Mesendoderm (in vitro differentiated cells): ENCODE measurements around the gene NEURL1B.

Source experiments
- DNase-seq: peaks from one replicate; pipeline ENCODE4 v3.0.0; 2013
- H2AK5ac ChIP-seq: 2 replicates; pipeline ENCODE4 v1.6.1; 2013; ENCODE audit warnings: low read length, inconsistent platforms
- H2BK120ac ChIP-seq: 2 replicates; pipeline ENCODE4 v1.6.1; 2013; ENCODE audit warnings: low read depth, mild to moderate bottlenecking, low read length, moderate library complexity, mixed read lengths
- H2BK15ac ChIP-seq: replicated peaks from 2 replicates; pipeline ENCODE4 v1.6.1; 2013; ENCODE audit warnings: low read depth, mild to moderate bottlenecking, moderate library complexity
- H2BK5ac ChIP-seq: 2 replicates; pipeline ENCODE4 v1.6.1; 2013; ENCODE audit warnings: low read length, inconsistent platforms
- H3K18ac ChIP-seq: 2 replicates; pipeline ENCODE4 v1.6.1; 2013; ENCODE audit warnings: mild to moderate bottlenecking, low read length, mixed read lengths
- H3K23ac ChIP-seq: one replicate; pipeline ENCODE4 v1.6.1; 2013; ENCODE audit warnings: low read length
- H3K27ac ChIP-seq: 2 replicates; pipeline ENCODE4 v1.5.1; 2013; ENCODE audit warnings: low read depth, mild to moderate bottlenecking, inconsistent platforms, low read length, moderate library complexity
- H3K27me3 ChIP-seq: 2 replicates; pipeline ENCODE4 v1.6.1; 2013; ENCODE audit warnings: low read length, control low read depth, mild to moderate bottlenecking, inconsistent platforms; ENCODE audit not compliant: insufficient read depth, poor library complexity
- H3K36me3 ChIP-seq: 2 replicates; pipeline ENCODE4 v1.6.1; 2013; ENCODE audit warnings: low read length, inconsistent platforms; ENCODE audit not compliant: control insufficient read depth, insufficient read depth
- H3K4ac ChIP-seq: one replicate; pipeline ENCODE4 v1.6.1; 2013; ENCODE audit warnings: low read depth, mild to moderate bottlenecking, low read length, moderate library complexity
- H3K4me1 ChIP-seq: 2 replicates; pipeline ENCODE4 v1.6.1; 2013; ENCODE audit warnings: low read depth, low read length, inconsistent platforms; ENCODE audit not compliant: control insufficient read depth
- H3K4me2 ChIP-seq: 2 replicates; pipeline ENCODE4 v1.6.1; 2013; ENCODE audit warnings: low read length
- H3K4me3 ChIP-seq: 2 replicates; pipeline ENCODE4 v1.5.1; 2013; ENCODE audit warnings: mild to moderate bottlenecking, low read length
- H3K56ac ChIP-seq: one replicate; pipeline ENCODE4 v1.6.1; 2013; ENCODE audit warnings: low read length
- H3K79me1 ChIP-seq: 2 replicates; pipeline ENCODE4 v1.6.1; 2013; ENCODE audit warnings: low read length, inconsistent platforms
- H3K79me2 ChIP-seq: 2 replicates; pipeline ENCODE4 v1.6.1; 2013; ENCODE audit warnings: mild to moderate bottlenecking, low read length; ENCODE audit not compliant: control insufficient read depth, insufficient read depth
- H3K9ac ChIP-seq: 2 replicates; pipeline ENCODE4 v1.6.1; 2013; ENCODE audit warnings: low read length, inconsistent platforms
- H4K5ac ChIP-seq: one replicate; pipeline ENCODE4 v1.6.1; 2013; ENCODE audit warnings: low read length
- H4K8ac ChIP-seq: one replicate; pipeline ENCODE4 v1.6.1; 2013; ENCODE audit warnings: low read depth, mild to moderate bottlenecking, control low read depth, low read length, moderate library complexity
- WGBS: extraction: QIAGEN DNeasy Blood & Tissue Kit; methylation state at CpG from one replicate; pipeline ENCODE4 v1.1.7; 2013; ENCODE audit warnings: low lambda C conversion rate, missing lambda C conversion rate; ENCODE audit not compliant: insufficient coverage; ENCODE audit errors: extremely low coverage; 5-methylcytosine and 5-hydroxymethylcytosine counted together

The NEURL1B gene

DNA sequence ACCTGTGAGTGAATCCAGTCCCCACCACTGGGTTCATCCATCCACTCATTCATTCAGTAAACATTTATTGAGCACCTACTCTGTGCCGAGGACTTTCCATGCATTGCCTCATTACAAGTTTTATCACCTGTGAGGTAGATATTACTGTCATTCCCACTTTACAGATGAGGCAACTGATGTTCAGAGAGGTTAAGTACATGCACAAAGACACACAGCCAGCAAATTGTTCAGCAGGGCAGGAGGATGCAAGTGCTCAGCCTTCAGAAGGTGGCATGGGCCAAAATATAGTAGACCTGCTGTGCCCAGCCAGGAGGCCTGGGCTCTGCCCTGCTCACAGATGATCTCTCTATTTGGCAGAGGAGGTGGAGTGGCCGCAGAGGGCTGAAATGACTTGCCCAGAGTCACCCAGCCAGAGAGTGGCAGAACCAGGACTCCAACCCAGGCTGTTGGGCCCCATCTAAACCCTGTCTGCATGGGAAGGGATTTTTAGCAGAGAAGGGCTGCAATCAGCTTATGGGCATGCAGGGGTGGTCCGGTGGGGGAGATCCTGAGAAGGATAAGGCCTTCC, 7.6 kb upstream of the NEURL1B start:
- Histone ChIP-seq H3K27me3 (no peaks in the 10 kb centered on the region), H3K79me1 (no peaks in the 10 kb centered on the region)

DNA sequence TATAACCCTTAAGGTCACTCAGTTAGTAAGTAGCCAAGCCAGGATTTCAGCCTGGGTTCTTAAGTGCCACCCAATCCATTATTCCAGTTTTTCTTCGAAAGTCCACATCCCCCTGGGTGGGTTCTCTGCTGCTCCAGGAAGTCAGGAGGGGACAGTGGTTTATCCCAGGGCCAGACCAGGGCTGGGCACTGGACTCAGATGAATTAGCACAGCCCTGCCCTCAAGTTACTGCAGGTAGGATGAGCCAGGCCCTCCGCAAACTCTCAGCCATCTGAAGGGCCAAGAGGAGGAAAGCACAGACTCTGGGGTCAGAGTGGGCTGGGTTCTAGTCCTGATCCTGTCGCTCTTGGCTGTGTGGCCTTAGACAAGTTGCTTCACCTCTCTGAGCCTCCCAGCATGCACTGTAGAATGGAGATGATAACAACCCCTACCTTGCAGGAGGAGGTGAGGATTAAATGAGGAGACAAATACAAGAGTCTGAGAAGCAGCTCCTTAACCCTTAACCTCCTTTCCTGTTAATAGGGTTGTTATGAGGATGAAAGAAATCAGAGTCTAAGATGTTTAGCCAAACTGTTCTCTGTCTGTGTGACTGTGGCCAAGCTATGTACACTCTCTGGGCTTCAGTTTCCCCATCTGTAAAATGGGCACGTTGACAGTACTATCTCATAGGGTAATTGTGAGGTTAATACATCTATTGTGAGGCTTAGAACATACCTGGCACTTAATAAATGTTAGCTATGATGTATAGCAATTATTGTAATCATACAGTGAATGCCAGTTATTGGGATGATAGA, 6.8 kb upstream of the NEURL1B start:
- Histone ChIP-seq H3K18ac (no peak overlapping the region), H3K27me3 (no peaks in the 10 kb centered on the region)

More for the DNA sequence above, 7.6 kb upstream of the NEURL1B start:
- no peak overlapping the region for H3K18ac ChIP-seq
- H3K4me2 ChIP-seq, result no peak overlapping the region
- no peaks in the 10 kb centered on the region for H3K36me3 ChIP-seq
- no peaks in the 10 kb centered on the region for H3K4me1 ChIP-seq
- H2BK15ac ChIP-seq, result no peak overlapping the region
- no peak overlapping the region for H3K23ac ChIP-seq
- no peak overlapping the region for H4K5ac ChIP-seq
- H3K79me2 ChIP-seq, result no peaks in the 10 kb centered on the region
- no peak for DNase-seq
- no peak overlapping the region for H3K4me3 ChIP-seq
- H2BK5ac ChIP-seq, result no peak overlapping the region
- no peak overlapping the region for H2BK120ac ChIP-seq
- no peak overlapping the region for H4K8ac ChIP-seq
- H3K9ac ChIP-seq, result no peak overlapping the region
- no peak overlapping the region for H3K56ac ChIP-seq
- H2AK5ac ChIP-seq, result no peak overlapping the region
- H3K27ac ChIP-seq, result no peak overlapping the region
- no peak overlapping the region for H3K4ac ChIP-seq
- no CpG with 5 or more reads among the region's 3 CpGs for WGBS

DNA sequence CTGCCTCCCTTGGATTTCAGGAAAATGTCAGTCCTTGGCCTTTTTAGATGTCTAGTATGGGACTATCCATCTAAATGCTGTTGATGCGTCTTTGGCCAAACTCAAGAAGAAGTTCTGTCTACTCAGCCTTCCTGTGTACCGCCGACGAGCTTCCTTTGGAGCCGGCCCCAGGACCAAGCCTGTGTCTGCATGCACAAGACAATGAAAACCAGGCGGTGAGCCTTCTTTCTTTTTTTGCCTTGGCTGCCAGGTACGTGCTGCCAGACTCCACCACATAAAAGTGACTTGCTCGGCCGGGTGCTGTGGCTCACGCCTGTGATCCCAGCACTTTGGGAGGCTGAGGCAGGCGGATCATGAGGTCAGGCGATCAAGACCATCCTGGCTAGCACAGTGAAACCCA, 6.0 kb upstream of the NEURL1B start:
- no peak overlapping the region for H3K56ac ChIP-seq
- H2BK15ac ChIP-seq, result no peak overlapping the region
- no peaks in the 10 kb centered on the region for H3K79me1 ChIP-seq
- H3K79me2 ChIP-seq, result no peaks in the 10 kb centered on the region
- no CpG with 5 or more reads among the region's 12 CpGs for WGBS
- H3K4me1 ChIP-seq, result no peaks in the 10 kb centered on the region
- H3K4me3 ChIP-seq, result no peak overlapping the region
- H3K27me3 ChIP-seq, result no peaks in the 10 kb centered on the region
- H4K5ac ChIP-seq, result no peak overlapping the region
- H3K23ac ChIP-seq, result no peak overlapping the region
- no peak overlapping the region for H3K9ac ChIP-seq
- no peak overlapping the region for H3K4ac ChIP-seq
- no peak overlapping the region for H2AK5ac ChIP-seq
- DNase-seq, result no peak
- H4K8ac ChIP-seq, result no peak overlapping the region
- H2BK120ac ChIP-seq, result no peak overlapping the region
- H3K18ac ChIP-seq, result no peak overlapping the region
- H3K4me2 ChIP-seq, result no peak overlapping the region
- no peaks in the 10 kb centered on the region for H3K36me3 ChIP-seq
- H2BK5ac ChIP-seq, result no peak overlapping the region
- no peak overlapping the region for H3K27ac ChIP-seq

More for the DNA sequence above, 6.8 kb upstream of the NEURL1B start:
- Histone ChIP-seq H2AK5ac (no peak overlapping the region), H2BK15ac (no peak overlapping the region), H2BK120ac (no peak overlapping the region), H3K4me1 (no peaks in the 10 kb centered on the region), H4K5ac (no peak overlapping the region), H3K9ac (no peak overlapping the region), H3K79me2 (no peaks in the 10 kb centered on the region), H3K27ac (no peak overlapping the region), H4K8ac (no peak overlapping the region), H3K36me3 (no peaks in the 10 kb centered on the region), H3K4ac (no peak overlapping the region), H3K4me3 (no peak overlapping the region), H3K4me2 (no peak overlapping the region), H3K23ac (no peak overlapping the region), H3K79me1 (no peaks in the 10 kb centered on the region), H3K56ac (no peak overlapping the region), H2BK5ac (no peak overlapping the region)
- no peak for DNase-seq
- WGBS, result no CpG with 5 or more reads among the region's 4 CpGs

DNA sequence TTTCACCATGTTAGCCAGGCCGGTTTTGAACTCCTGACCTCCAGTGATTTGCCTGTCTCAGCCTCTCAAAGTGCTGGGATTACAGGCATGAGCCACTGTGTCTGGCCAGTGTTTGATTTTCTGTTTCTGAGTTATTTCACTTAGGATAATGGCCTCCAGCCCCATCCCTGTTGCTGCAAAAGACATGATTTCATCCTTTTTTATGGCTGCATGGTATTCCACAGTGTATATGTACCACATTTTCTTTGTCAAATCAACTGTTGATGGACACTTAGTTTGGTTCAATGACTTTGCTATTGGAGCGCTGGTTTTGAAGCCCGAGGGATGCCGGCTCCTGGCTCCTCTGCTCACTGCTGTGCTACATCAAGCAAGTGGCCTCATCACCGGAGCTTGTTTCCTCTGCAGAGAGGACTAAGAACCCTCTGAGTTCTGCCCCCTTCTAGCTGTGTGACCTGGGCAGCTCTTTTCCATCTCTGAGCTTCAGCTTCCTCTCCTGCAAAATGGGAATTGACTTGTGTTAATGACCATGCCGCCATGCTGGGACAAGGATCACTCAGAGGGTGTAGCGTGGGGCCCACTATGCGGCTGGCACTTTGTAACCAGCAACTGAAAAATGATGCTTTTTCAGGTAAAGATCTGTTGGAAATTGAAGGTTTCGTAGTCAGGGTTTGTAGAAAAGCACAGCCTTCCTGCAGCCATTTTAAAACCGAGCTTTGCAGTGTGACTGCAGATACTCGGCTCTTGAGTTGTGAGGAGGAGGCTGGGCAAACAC, 4.6 kb upstream of the NEURL1B start:
- no CpG with 5 or more reads among the region's 11 CpGs for WGBS

DNA sequence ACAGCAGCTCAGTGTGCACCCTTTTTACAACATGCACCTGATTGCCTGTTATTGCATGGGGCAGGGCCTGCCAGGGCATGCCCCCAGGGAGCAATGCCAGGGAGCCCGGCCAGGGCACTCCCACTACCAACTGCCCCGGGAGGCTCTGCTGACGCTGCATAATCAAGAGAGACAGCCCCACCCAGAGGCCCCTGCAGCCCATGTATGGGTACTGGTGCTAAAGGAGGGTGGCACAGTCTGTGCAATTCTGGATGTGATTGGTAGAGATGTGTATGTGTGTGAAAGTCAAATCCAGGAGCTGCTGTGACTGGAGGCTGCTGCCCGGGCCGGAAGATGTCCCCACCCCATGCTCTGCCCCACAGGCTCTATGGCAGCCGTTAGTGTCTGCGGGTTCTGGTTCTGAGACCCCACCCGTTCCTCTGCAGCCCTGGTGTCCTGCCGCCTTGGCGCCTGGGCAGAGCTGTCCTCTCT, 3.9 kb upstream of the NEURL1B start:
- H2BK15ac ChIP-seq, result no peak overlapping the region
- no peak for DNase-seq
- no peak overlapping the region for H2BK120ac ChIP-seq
- H4K8ac ChIP-seq, result no peak overlapping the region
- H3K79me1 ChIP-seq, result no peaks in the 10 kb centered on the region
- no peak overlapping the region for H3K18ac ChIP-seq
- WGBS, result no CpG with 5 or more reads among the region's 10 CpGs
- H3K36me3 ChIP-seq, result no peaks in the 10 kb centered on the region
- H2AK5ac ChIP-seq, result no peak overlapping the region
- no peak overlapping the region for H3K4ac ChIP-seq
- H3K9ac ChIP-seq, result no peak overlapping the region
- no peaks in the 10 kb centered on the region for H3K79me2 ChIP-seq
- no peak overlapping the region for H3K23ac ChIP-seq
- peaks cover 2% of the 10 kb centered on the region for H3K27me3 ChIP-seq
- no peak overlapping the region for H2BK5ac ChIP-seq
- H3K56ac ChIP-seq, result no peak overlapping the region
- H3K4me1 ChIP-seq, result no peaks in the 10 kb centered on the region
- no peak overlapping the region for H3K27ac ChIP-seq
- H3K4me2 ChIP-seq, result no peak overlapping the region
- H4K5ac ChIP-seq, result no peak overlapping the region
- no peak overlapping the region for H3K4me3 ChIP-seq

More for the DNA sequence above, 4.6 kb upstream of the NEURL1B start:
- H3K18ac ChIP-seq, result no peak overlapping the region
- H3K4ac ChIP-seq, result no peak overlapping the region
- H3K79me1 ChIP-seq, result no peaks in the 10 kb centered on the region
- H2BK15ac ChIP-seq, result no peak overlapping the region
- no peak overlapping the region for H4K5ac ChIP-seq
- no peak overlapping the region for H3K27ac ChIP-seq
- DNase-seq, result no peak
- H4K8ac ChIP-seq, result no peak overlapping the region
- H3K36me3 ChIP-seq, result no peaks in the 10 kb centered on the region
- H3K4me2 ChIP-seq, result no peak overlapping the region
- no peak overlapping the region for H3K56ac ChIP-seq
- no peak overlapping the region for H3K4me3 ChIP-seq
- no peak overlapping the region for H3K23ac ChIP-seq
- H3K4me1 ChIP-seq, result no peaks in the 10 kb centered on the region
- H3K79me2 ChIP-seq, result no peaks in the 10 kb centered on the region
- H3K9ac ChIP-seq, result no peak overlapping the region
- H3K27me3 ChIP-seq, result no peaks in the 10 kb centered on the region
- H2AK5ac ChIP-seq, result no peak overlapping the region
- H2BK120ac ChIP-seq, result no peak overlapping the region
- H2BK5ac ChIP-seq, result no peak overlapping the region
